IPS-15b (cell line): ENCODE results near the gene LSP1.

ENCODE experiments used
- H3K27me3 ChIP-seq: one replicate; pipeline ENCODE4 v1.6.1; 2013; ENCODE audit warnings: low read length; ENCODE audit not compliant: control insufficient read depth, insufficient read depth
- H3K36me3 ChIP-seq: one replicate; pipeline ENCODE4 v1.6.1; 2013; ENCODE audit warnings: low read length; ENCODE audit not compliant: control insufficient read depth, insufficient read depth
- H3K4me1 ChIP-seq: one replicate; pipeline ENCODE4 v1.6.1; 2013; ENCODE audit warnings: mild to moderate bottlenecking, low read length; ENCODE audit not compliant: control insufficient read depth, insufficient read depth
- H3K4me3 ChIP-seq: one replicate; pipeline ENCODE4 v1.5.1; 2013; ENCODE audit warnings: low read depth, low read length
- H3K9ac ChIP-seq: one replicate; pipeline ENCODE4 v1.6.1; 2013; ENCODE audit warnings: low read depth, mild to moderate bottlenecking, low read length
- H3K9me3 ChIP-seq: one replicate; pipeline ENCODE4 v1.6.1; 2013; ENCODE audit warnings: mild to moderate bottlenecking, low read length; ENCODE audit not compliant: control insufficient read depth, insufficient read depth

The LSP1 gene

DNA sequence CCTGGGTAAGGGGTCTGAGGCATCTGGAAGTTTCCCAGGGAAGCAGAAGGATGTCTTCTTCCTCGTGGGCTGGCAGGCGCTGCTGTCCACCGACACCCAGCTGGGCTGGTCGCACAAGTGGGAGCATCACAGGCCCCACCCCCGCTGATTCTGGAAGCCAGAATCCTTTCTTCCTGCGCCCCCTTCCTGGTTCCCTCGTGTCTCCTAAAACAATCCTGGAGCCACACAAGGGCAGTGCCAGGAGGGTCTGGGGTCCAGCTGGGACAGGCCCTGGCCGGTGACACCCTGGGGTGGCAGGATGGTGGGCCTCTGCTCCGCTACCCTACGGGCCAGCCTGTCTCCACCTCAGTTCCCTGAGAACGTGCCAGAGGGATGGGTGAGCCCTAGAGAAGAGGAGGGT lies 4.2 kb downstream of the LSP1 start:
- Histone ChIP-seq H3K27me3 (no peaks in the 10 kb centered on the region), H3K36me3 (no peaks in the 10 kb centered on the region), H3K9ac (no peak overlapping the region), H3K4me3 (no peak overlapping the region), H3K4me1 (no peaks in the 10 kb centered on the region), H3K9me3 (no peaks in the 10 kb centered on the region)

- H3K27me3 ChIP-seq = no peaks in the 10 kb centered on the region
- no peak overlapping the region for H3K9ac ChIP-seq
- H3K4me1 ChIP-seq = no peaks in the 10 kb centered on the region
- no peak overlapping the region for H3K4me3 ChIP-seq
- no peaks in the 10 kb centered on the region for H3K36me3 ChIP-seq
- no peaks in the 10 kb centered on the region for H3K9me3 ChIP-seq
Observed at GRCh38 chr11:1858154-1858553, 5.3 kb downstream of the LSP1 start.

DNA sequence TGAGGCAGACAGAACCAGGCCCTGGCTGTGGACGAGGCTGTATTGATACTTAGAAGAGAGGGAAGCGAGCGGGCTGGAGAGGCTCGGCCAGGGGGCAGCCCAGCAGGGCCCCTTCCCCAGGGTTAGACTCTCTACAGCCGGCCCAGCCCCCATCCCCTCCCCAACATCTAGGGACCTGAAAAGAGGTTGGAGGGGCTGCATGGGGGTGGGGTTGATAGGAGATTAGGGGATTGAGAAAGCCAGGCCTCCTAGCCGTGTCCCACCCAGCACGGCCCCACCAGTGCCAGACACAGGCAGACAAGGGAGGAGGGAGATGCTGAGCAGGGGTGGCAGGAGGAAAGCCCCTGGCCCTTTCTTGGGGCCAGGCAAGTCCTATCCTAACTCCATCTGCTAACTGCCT lies 5.7 kb downstream of the LSP1 start:
- no peaks in the 10 kb centered on the region for H3K9me3 ChIP-seq

GRCh38 chr11:1859004-1859403 lies 6.1 kb downstream of the LSP1 start:
- H3K9me3 ChIP-seq = no peaks in the 10 kb centered on the region
- H3K4me1 ChIP-seq = no peaks in the 10 kb centered on the region
- H3K9ac ChIP-seq = no peak overlapping the region
- H3K4me3 ChIP-seq = no peak overlapping the region
- H3K36me3 ChIP-seq = no peaks in the 10 kb centered on the region
- H3K27me3 ChIP-seq = no peaks in the 10 kb centered on the region

More for the DNA sequence above, 5.7 kb downstream of the LSP1 start:
- Histone ChIP-seq H3K4me1 (no peaks in the 10 kb centered on the region), H3K4me3 (no peak overlapping the region), H3K36me3 (no peaks in the 10 kb centered on the region), H3K9ac (no peak overlapping the region), H3K27me3 (no peaks in the 10 kb centered on the region)

GRCh38 chr11:1860108-1860507 lies 7.2 kb downstream of the LSP1 start:
- Histone ChIP-seq H3K27me3 (no peaks in the 10 kb centered on the region), H3K4me3 (no peak overlapping the region), H3K9me3 (no peaks in the 10 kb centered on the region), H3K9ac (no peak overlapping the region), H3K36me3 (no peaks in the 10 kb centered on the region), H3K4me1 (no peaks in the 10 kb centered on the region)

GRCh38 chr11:1861435-1862411 lies 8.8 kb downstream of the LSP1 start:
- Histone ChIP-seq H3K4me3 (no peak overlapping the region), H3K9me3 (no peaks in the 10 kb centered on the region), H3K36me3 (no peaks in the 10 kb centered on the region), H3K9ac (no peak overlapping the region), H3K27me3 (no peaks in the 10 kb centered on the region), H3K4me1 (no peaks in the 10 kb centered on the region)

DNA sequence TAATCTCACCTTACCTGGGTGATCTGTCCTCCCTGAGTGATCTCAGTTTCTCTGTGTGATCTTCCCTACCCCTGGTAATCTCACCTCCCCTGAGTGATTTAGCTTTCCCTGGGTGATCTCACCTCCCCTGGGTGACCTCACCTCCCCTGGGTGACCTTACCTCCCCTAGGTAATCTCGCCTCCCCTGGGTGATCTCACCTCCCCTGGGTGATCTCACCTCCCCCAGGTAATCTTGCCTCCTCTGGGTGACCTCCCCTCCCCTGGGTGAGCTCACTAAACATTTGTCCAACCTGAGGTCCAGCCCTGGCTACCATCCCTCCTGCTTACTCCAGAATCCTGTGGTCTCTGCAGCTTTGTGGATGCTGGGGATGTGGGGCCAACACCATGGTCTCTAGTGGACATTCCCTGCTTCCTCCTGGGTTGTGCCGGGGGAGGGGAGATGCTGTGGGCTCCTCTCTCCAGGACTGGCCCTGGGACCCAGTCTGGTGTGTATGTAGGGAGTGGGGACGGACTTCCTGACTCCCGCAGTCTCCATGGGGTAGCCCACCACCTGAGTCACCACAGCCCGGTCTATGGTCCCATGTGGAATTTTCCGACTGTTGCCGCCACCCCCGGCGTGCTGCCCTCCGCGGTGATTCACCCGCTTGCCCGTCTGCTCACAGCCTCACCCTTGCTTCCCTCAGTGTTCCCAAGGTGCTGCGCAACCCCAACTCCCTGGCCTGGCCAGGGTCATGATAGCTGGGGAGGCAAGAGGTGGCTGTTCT lies 9.9 kb downstream of the LSP1 start:
- Histone ChIP-seq H3K27me3 (no peaks in the 10 kb centered on the region), H3K9ac (no peak overlapping the region), H3K4me3 (no peak overlapping the region), H3K36me3 (no peaks in the 10 kb centered on the region), H3K9me3 (no peaks in the 10 kb centered on the region), H3K4me1 (no peaks in the 10 kb centered on the region)

DNA sequence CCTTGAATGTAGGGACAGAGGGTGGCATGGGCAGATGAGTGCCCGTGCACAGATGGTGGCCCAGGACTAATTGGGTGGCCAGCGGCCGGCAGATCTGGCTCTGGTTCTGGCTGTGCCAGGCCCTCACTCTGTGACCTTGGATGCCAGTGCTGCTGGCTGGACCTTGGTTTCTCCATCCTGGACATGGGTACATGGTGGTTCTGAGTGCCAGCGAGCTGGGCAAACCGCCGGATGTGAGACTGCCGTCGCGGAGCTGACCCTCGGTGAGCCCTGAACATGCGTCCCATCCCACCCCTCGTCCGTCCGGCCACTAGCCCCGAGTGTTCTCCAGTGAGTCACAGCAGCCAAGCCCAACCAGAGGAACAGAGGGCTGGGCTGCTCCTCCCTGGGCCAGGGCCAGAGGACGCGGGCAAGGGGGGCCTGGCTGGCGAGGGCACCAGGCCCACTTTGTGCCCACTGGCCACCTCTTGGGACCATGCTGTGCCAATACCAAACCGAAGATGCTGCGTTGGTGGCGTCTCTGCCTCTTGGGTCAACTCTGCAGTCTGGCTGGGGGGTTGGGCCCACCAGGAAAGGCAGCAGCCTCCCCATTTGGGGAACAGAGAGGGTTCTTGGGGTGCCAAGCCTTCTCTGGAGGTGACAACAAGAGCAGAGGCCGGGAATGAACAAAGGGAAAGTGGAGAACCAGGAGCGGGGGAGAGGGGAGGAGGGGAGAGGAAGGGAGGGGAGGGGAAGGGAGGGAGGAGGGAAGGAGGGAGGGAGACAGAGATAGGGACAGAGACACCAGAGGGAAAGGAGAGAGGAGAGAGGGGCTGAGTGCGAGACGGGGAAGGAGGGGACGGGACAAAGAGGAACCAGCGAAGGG lies 10.7 kb downstream of the LSP1 start:
- Histone ChIP-seq H3K4me3 (no peak overlapping the region), H3K36me3 (no peaks in the 10 kb centered on the region), H3K9ac (no peak overlapping the region), H3K9me3 (no peaks in the 10 kb centered on the region), H3K27me3 (no peaks in the 10 kb centered on the region), H3K4me1 (no peaks in the 10 kb centered on the region)

DNA sequence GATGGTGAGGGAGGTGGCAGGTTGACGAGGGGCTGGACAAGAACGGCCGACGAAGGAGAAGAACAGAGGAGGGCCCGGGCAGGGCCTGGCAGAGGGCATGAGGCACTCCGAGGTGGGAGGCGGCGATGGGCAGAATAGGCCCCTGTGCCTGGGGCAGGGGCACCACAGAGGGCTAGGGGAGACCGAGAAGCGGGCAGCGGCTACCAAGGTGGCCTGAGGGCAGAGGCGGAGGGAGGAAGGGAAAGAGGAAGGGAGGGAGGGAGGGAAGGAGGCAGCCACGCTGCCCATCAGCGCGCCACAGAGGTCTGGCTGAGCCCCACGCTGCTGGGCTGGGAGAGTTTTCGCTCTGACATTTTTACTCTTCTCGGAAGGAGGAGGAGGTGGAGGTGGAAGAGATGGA lies 11.3 kb downstream of the LSP1 start:
- Histone ChIP-seq H3K9me3 (no peaks in the 10 kb centered on the region), H3K4me1 (no peaks in the 10 kb centered on the region), H3K9ac (no peak overlapping the region), H3K36me3 (no peaks in the 10 kb centered on the region), H3K27me3 (no peaks in the 10 kb centered on the region), H3K4me3 (no peak overlapping the region)

- no peaks in the 10 kb centered on the region for H3K27me3 ChIP-seq
- no peak overlapping the region for H3K4me3 ChIP-seq
- H3K4me1 ChIP-seq = no peaks in the 10 kb centered on the region
- no peak overlapping the region for H3K9ac ChIP-seq
- H3K9me3 ChIP-seq = no peaks in the 10 kb centered on the region
- no peaks in the 10 kb centered on the region for H3K36me3 ChIP-seq
Observed at GRCh38 chr11:1864831-1865665, 12.2 kb downstream of the LSP1 start.

- no peaks in the 10 kb centered on the region for H3K27me3 ChIP-seq
- no peak overlapping the region for H3K9ac ChIP-seq
- H3K36me3 ChIP-seq = no peaks in the 10 kb centered on the region
- H3K9me3 ChIP-seq = no peaks in the 10 kb centered on the region
- H3K4me1 ChIP-seq = no peaks in the 10 kb centered on the region
- H3K4me3 ChIP-seq = no peak overlapping the region
Observed at GRCh38 chr11:1866226-1866625, 13.3 kb downstream of the LSP1 start.
